COR-L47 (cell line): Measurements from ENCODE around the gene EEPD1.
"Not testable (repeated sequence)": the region's sequence is repeated elsewhere in the genome, so short reads cannot be mapped to it uniquely, and the experiment has no call there.

Experiments used
- DNase-seq: peaks from one replicate; lab custom pipeline; 2025; lab: John Stamatoyannopoulos, UW

EEPD1 gene

GRCh38 chr7:36321284-36321683 lies 168.2 kb downstream of the EEPD1 start:
- DNase-seq: not testable (repeated sequence)

DNA sequence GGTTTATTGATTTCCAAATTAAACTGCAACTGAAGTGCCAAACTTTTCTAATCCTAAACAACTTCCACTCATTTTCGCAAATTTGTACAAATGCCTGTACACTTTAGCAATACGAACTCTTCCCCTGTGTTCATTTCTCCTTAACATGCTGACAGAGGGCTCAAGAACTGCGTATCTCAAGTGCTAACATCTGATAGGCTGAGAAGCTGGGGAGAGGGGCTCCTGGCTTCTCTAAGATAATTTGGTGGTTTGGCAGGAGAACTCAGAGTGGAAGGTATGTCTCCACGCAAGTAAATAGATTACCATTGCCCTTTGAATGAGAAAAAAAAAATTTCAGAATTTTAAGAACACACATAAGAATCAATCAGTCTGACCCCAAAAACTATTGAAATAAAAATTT lies 183.3 kb downstream of the EEPD1 start:
- DNase-seq: no peak

DNA sequence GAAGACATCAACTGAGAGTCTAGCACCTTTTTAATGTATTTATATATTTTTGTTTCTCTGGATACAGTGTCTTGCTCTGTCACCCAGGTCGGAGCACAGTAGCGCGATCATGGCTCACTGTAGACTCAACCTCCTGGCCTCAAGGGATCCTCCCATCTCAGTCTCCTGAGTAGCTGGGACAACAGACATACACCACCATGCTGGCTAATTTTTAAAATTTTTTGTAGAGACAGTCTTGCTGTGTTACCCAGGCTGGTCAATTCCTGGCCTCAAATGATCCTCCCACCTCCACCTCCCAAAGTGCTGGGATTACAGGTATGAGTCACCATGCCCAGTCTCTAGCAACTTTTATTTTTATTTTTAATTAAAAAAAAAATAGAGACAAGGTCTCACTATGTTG lies 185.2 kb downstream of the EEPD1 start:
- no peak for DNase-seq

- no peak for DNase-seq
Measured at GRCh38 chr7:36343548-36343947, 190.5 kb downstream of the EEPD1 start.

DNA sequence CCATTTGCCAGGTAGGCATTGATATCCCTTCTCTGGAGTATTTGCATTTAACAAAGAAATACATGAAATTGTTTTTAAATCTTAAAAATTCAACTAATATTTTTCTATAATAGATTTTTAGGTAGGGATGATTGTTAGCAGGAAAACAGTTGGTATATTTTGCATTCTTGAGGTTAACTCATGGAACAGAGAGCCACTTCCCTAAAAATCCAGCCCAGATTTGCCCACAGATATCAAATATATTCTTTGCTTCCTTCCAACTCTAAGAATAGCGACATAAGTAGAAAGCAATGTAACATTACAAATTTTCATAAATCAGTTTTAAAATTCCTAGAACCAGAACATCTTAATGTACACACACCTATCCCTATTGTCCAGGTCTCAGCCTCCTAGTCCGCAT lies 191.6 kb downstream of the EEPD1 start:
- no peak for DNase-seq

DNA sequence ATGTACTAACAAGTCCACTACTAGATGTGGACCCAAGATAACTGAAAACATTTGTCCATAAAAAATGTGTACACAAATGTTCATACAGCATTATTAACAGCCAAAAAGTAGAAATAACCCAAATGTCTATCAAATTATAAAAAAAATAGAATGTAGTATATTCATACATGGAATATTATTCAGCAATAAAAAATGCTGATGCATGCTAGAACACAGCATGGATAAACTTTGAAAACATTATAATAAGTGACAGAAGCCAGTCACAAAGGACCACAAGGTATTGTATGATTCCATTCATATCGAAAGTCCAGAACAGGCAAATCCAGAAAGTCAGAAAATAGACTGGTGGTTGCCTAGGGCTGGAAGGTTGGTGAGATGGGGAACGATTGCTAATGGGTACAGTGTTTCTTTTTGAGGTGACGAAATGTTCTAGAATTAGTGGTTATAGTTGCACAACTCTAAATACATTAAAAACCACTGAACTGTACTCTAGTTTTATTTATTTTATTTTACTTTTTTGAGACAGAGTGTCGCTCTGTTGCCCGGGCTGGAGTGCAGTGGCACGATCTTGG lies 193.3 kb downstream of the EEPD1 start:
- no peak for DNase-seq

GRCh38 chr7:36348256-36348655 lies 195.2 kb downstream of the EEPD1 start:
- DNase-seq: no peak

DNA sequence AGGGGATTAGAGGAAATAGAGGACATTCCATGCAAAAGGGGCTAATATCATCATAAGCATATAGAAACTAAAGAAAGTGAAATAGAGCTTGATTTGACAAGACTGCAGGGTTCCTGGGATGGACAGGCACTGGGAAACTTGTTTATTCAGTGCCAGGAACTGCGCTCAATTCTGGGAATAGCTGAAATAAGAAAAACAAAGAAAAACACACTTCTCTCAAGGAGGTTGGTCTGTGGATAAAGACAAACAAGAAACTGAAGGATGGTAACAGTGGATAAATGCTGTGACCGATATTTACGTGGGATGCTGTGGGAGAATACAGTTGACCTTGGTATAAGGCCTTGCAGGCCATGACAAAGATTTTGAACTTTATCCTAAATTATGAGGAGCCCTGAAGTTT lies 195.7 kb downstream of the EEPD1 start:
- no peak for DNase-seq

- no peak for DNase-seq
Measured at GRCh38 chr7:36349626-36350025, 196.6 kb downstream of the EEPD1 start.
